IPS-NIHi7 (cell line): ENCODE results near the gene TRH.

ENCODE experiments used
- DNase-seq: peaks from one replicate; pipeline ENCODE4 v3.0.0; 2012; ENCODE audit warnings: mixed read lengths; ENCODE audit errors: extremely low spot score

TRH gene

GRCh38 chr3:129974564-129974832 is at the start of gene TRH:
Gene TRH, plus strand, starts transcription at chr3:129974720. Its CDS starts 1,097 bp downstream, at chr3:129975817.
- peak; percentile 56 for DNase-seq

- no peak for DNase-seq
These were observed 47.4 kb upstream of the TRH start for GRCh38 chr3:129927072-129927471.

GRCh38 chr3:129929383-129929782 is 45.1 kb upstream of the TRH start:
- DNase-seq = no peak

GRCh38 chr3:129933471-129933870 is 41.0 kb upstream of the TRH start:
- DNase-seq = no peak

- peak; percentile 81 for DNase-seq
These were observed 40.0 kb upstream of the TRH start for GRCh38 chr3:129934234-129935123.

GRCh38 chr3:129936757-129937156 is 37.8 kb upstream of the TRH start:
- DNase-seq = no peak

- DNase-seq = peak; percentile 36
These were observed 36.8 kb upstream of the TRH start for GRCh38 chr3:129937717-129938116.

GRCh38 chr3:129938140-129938930 is 36.2 kb upstream of the TRH start:
- no peak for DNase-seq

GRCh38 chr3:129940086-129940485 is 34.4 kb upstream of the TRH start:
- DNase-seq = no peak

- DNase-seq = peak; percentile 92
These were observed 32.2 kb upstream of the TRH start for GRCh38 chr3:129942296-129942695.

GRCh38 chr3:129943020-129943419 is 31.5 kb upstream of the TRH start:
- DNase-seq = no peak

GRCh38 chr3:129944709-129945108 is 29.8 kb upstream of the TRH start:
- no peak for DNase-seq

GRCh38 chr3:129947538-129948240 is 26.8 kb upstream of the TRH start:
- no peak for DNase-seq

GRCh38 chr3:129950318-129951046 is 24.0 kb upstream of the TRH start:
- no peak for DNase-seq

GRCh38 chr3:129952556-129953355 is 21.8 kb upstream of the TRH start:
- no peak for DNase-seq

- no peak for DNase-seq
These were observed 20.9 kb upstream of the TRH start for GRCh38 chr3:129953621-129954020.

GRCh38 chr3:129954514-129954913 is 20.0 kb upstream of the TRH start:
- DNase-seq = no peak

- no peak for DNase-seq
These were observed 17.6 kb upstream of the TRH start for GRCh38 chr3:129956936-129957335.

- DNase-seq = no peak
These were observed 15.8 kb upstream of the TRH start for GRCh38 chr3:129958755-129959154.

- no peak for DNase-seq
These were observed 13.4 kb upstream of the TRH start for GRCh38 chr3:129961141-129961541.

GRCh38 chr3:129962600-129962999 is 11.9 kb upstream of the TRH start:
- no peak for DNase-seq
